NT2/D1 (cell line): ENCODE measurements around the gene XAGE1A.
"Not testable (repeated sequence)": the region's sequence is repeated elsewhere in the genome, so short reads cannot be mapped to it uniquely, and the experiment has no call there.

ENCODE experiments used
- DNase-seq: peaks from one replicate; pipeline ENCODE4 v3.0.0-alpha.2; 2011; ENCODE audit warnings: low read depth, low spot score
- H3K27me3 ChIP-seq: 2 replicates; pipeline ENCODE4 v1.6.0; 2011; ENCODE audit warnings: mild to moderate bottlenecking; ENCODE audit not compliant: insufficient read length, insufficient read depth
- H3K36me3 ChIP-seq: 2 replicates; pipeline ENCODE4 v1.6.1; 2011; ENCODE audit warnings: mild to moderate bottlenecking, low read length, mixed read lengths; ENCODE audit not compliant: insufficient read depth, insufficient read length
- H3K4me1 ChIP-seq: 2 replicates; pipeline ENCODE4 v1.5.1; 2011; ENCODE audit not compliant: insufficient read depth, insufficient read length
- H3K4me3 ChIP-seq: 2 replicates; pipeline ENCODE4 v1.5.1; 2011; ENCODE audit warnings: low read depth; ENCODE audit not compliant: insufficient read length
- H3K9ac ChIP-seq: 2 replicates; pipeline ENCODE4 v1.6.0; 2011; ENCODE audit warnings: low read depth; ENCODE audit not compliant: insufficient read length
- H3K9me3 ChIP-seq: 2 replicates; pipeline ENCODE4 v1.5.1; 2011; ENCODE audit warnings: mild to moderate bottlenecking, low read length; ENCODE audit not compliant: insufficient read depth
- SUZ12 ChIP-seq: IDR thresholded peaks from 2 replicates; pipeline ENCODE4 v1.6.1; 2011; ENCODE audit not compliant: insufficient read length, insufficient read depth; ENCODE audit errors: extremely low read depth
- YY1 ChIP-seq: IDR thresholded peaks from 2 replicates; pipeline ENCODE4 v1.6.1; 2011; ENCODE audit not compliant: insufficient read length, insufficient read depth
- ZNF274 ChIP-seq: IDR thresholded peaks from 2 replicates; pipeline ENCODE4 v1.6.1; 2011; ENCODE audit warnings: mild to moderate bottlenecking, low read depth, low read length

Gene XAGE1A

GRCh38 chrX:52541051-52541450 lies 45.4 kb downstream of the XAGE1A start:
- not testable (repeated sequence) for H3K36me3 ChIP-seq, H3K9ac ChIP-seq, H3K4me3 ChIP-seq, H3K9me3 ChIP-seq, H3K4me1 ChIP-seq, H3K27me3 ChIP-seq, DNase-seq

GRCh38 chrX:52542311-52542710 lies 46.7 kb downstream of the XAGE1A start:
- no peaks in the 10 kb centered on the region for H3K27me3 ChIP-seq

GRCh38 chrX:52544147-52544840 lies 48.7 kb downstream of the XAGE1A start:
- DNase-seq: no peak
- Histone ChIP-seq H3K9ac (no peak overlapping the region), H3K27me3 (no peaks in the 10 kb centered on the region), H3K4me3 (no peak overlapping the region), H3K4me1 (no peaks in the 10 kb centered on the region), H3K9me3 (no peaks in the 10 kb centered on the region), H3K36me3 (no peaks in the 10 kb centered on the region)
- TF ChIP-seq ZNF274: no peak

More at GRCh38 chrX:52542311-52542710, 46.7 kb downstream of the XAGE1A start:
- TF ChIP-seq YY1: no peak
- no peak for TF ChIP-seq ZNF274
- TF ChIP-seq SUZ12: no peak
- Histone ChIP-seq H3K9me3 (no peaks in the 10 kb centered on the region), H3K9ac (no peak overlapping the region), H3K4me1 (no peaks in the 10 kb centered on the region), H3K36me3 (no peaks in the 10 kb centered on the region), H3K4me3 (no peak overlapping the region)
- DNase-seq: no peak

GRCh38 chrX:52548769-52549168 lies 53.2 kb downstream of the XAGE1A start:
- not testable (repeated sequence) for H3K27me3 ChIP-seq, H3K9me3 ChIP-seq, H3K4me1 ChIP-seq, H3K4me3 ChIP-seq, H3K36me3 ChIP-seq, DNase-seq, H3K9ac ChIP-seq
